DMS153 (cell line): ENCODE results near the gene CAP1.

Source experiments
- DNase-seq: peaks from one replicate; lab custom pipeline; 2025; lab: John Stamatoyannopoulos, UW

Gene CAP1

GRCh38 chr1:40096646-40096976 lies 56.1 kb downstream of the CAP1 start:
- DNase-seq, result no peak

- peak; percentile 88 for DNase-seq
Measured at GRCh38 chr1:40096977-40097782, 56.7 kb downstream of the CAP1 start, which contains the start of gene PPT1. PPT1 (minus strand) TSS chr1:40097252; CDS start chr1:40097238, 14 bp downstream.

GRCh38 chr1:40102038-40102437 lies 61.5 kb downstream of the CAP1 start:
- no peak for DNase-seq

- no peak for DNase-seq
Measured at GRCh38 chr1:40102896-40103295, 62.4 kb downstream of the CAP1 start.

GRCh38 chr1:40105028-40105427 lies 64.5 kb downstream of the CAP1 start:
- DNase-seq, result no peak

GRCh38 chr1:40107290-40107959 lies 66.9 kb downstream of the CAP1 start:
- DNase-seq, result no peak

DNA sequence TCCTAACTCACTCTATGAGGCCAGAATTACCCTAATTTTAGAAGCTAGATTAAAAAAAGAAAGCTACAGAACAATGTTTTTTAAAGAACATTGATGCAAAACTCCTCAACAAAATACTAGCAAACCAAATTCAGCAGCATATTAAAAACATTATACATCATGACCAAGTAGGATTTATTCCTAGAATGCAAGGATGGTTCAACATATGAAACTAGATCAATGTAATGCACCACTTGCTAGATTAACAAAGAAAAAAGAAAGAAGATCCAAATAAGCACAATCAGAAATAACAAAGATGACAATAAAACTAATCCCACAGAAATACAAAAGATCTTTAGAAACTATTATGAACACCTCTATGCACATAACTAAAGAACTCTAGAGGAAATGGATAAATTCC lies 69.9 kb downstream of the CAP1 start:
- DNase-seq, result no peak

DNA sequence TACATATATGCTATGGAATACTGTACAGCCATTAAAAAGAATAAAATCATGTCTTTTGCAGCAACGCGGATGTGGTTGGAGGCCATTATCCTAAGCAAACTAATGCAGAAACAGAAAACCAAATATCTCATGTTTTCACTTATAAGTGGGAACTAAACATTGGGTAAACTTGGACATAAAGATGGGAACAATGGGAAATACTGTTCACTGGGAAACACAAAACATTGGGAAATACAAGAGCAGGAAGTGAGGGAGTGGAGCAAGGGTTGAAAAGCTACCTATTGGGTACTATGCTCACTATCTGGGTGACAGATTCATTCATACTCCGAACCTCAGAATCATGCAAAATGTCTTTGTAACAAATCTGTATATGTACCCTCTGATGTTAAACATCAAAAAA lies 73.9 kb downstream of the CAP1 start:
- DNase-seq, result no peak

DNA sequence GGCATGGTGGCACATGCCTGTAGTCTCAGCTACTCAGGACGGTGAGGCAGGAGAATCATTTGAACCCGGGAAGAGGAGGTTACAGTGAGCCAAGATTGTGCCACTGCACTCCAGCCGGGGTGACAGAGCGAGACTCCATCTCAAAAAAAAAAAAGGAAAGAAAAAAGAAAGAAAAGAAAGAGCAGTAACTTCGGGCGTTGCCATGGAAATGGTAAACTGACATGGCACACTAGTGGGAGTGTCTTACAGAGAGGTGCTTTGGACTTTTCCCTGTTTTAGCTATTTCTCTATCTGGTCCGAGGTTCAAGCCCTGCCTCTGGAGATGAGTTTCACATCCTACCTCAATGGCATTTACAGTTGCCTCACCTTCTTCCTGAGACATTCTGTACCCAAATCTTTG lies 79.6 kb downstream of the CAP1 start:
- DNase-seq, result no peak
